Epithelial cell of esophagus (primary cell): ENCODE data around the gene FCHSD2.
"Not testable (repeated sequence)": the region's sequence is repeated elsewhere in the genome, so short reads cannot be mapped to it uniquely, and the experiment has no call there.

Source experiments
- DNase-seq: peaks from one replicate; pipeline ENCODE4 v3.0.0; 2010; ENCODE audit warnings: low read depth
- H3K4me3 ChIP-seq: 2 replicates; pipeline ENCODE4 v1.5.1; 2011; ENCODE audit warnings: mild to moderate bottlenecking, low read length, control low read depth
- CTCF ChIP-seq: IDR thresholded peaks from 2 replicates; pipeline ENCODE4 v1.5.1; 2011; ENCODE audit warnings: low read depth, mild to moderate bottlenecking, low read length, control low read depth, inconsistent platforms; ENCODE audit not compliant: insufficient read depth; ENCODE audit errors: missing control alignments

Gene FCHSD2

GRCh38 chr11:72802822-72803221 is 339.3 kb downstream of the FCHSD2 start:
- TF ChIP-seq CTCF, result no peak
- DNase-seq, result no peak

GRCh38 chr11:72799441-72799840 is 342.7 kb downstream of the FCHSD2 start:
- no peak for DNase-seq
- H3K4me3 ChIP-seq, result no peak overlapping the region
- TF ChIP-seq CTCF, result no peak

More at GRCh38 chr11:72802822-72803221, 339.3 kb downstream of the FCHSD2 start:
- H3K4me3 ChIP-seq, result no peak overlapping the region

GRCh38 chr11:72798361-72798760 is 343.8 kb downstream of the FCHSD2 start:
- DNase-seq, result no peak
- TF ChIP-seq CTCF, result no peak
- no peak overlapping the region for H3K4me3 ChIP-seq

- TF ChIP-seq CTCF, result peak; percentile 76
- peak; percentile 95 for DNase-seq
- peak within 1 kb of the TSS; percentile 75 for H3K4me3 ChIP-seq
These were observed 348.4 kb downstream of the FCHSD2 start, which contains the start of gene STARD10 for GRCh38 chr11:72793425-72794367. TSS of gene STARD10 (minus strand) at chr11:72794047. CDS start at chr11:72781181, 12,866 bp downstream.

- DNase-seq, result no peak
- TF ChIP-seq CTCF, result no peak
- H3K4me3 ChIP-seq, result peak overlapping the region; percentile 75
These were observed 349.1 kb downstream of the FCHSD2 start for GRCh38 chr11:72793076-72793424.

- DNase-seq, result no peak
- TF ChIP-seq CTCF, result no peak
- H3K4me3 ChIP-seq, result no peak overlapping the region
These were observed 349.6 kb downstream of the FCHSD2 start for GRCh38 chr11:72792437-72793021.

- H3K4me3 ChIP-seq, DNase-seq: not testable (repeated sequence)
These were observed 350.9 kb downstream of the FCHSD2 start for GRCh38 chr11:72791228-72791627.
